ENCODE results near the gene PLOD3. TPM values are rescaled to one million over a fixed set of nuclear protein-coding genes. Genes with fewer than 3 reads are reported as not detected.

Gene PLOD3
- total and polyA plus RNA-seq, 9 of the 15 experiments (the other 6 are each of a cell fraction or from before 2014, with no cell fraction given): 2.8 to 101 (median 30.9) TPM

DNA sequence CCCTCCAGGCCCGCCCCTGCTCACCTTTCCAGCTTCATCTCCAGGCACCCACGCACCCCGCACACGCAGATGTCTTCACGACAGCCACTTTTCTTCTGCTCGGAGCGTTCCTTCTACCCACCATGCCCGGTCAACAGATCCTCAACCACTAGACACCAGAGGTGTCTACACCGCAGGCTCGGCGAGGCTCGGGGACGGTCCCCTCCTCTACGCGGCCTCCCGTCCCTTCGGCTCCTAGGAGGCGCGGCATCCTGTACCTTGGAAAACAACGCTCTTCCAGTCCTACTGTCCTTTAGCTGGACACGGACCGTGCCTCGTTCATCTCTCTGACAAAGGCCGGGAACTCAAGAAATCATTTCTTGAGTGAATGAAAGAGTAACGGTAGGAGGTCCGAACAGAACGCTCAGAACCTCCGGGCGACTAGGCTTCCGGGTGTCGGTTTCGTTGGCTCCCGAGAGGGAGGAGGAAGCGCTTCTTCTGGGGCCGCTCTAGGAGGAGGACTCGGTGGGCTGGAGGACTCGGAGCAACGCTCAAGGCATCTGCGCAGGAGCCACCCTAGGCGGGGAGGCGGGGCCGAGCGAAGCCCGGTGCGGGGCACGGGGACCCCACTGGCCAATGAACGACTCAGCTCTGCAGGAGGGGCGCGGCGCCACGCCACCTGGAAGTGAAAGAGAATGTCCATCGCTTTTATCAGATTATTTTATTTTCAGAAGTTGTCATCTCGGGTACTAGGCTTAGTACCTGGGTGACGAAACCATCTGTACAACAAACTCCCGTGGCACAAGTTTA, 34.7 kb upstream of the PLOD3 start (continued):
- TF ChIP-seq, protein P1, sequence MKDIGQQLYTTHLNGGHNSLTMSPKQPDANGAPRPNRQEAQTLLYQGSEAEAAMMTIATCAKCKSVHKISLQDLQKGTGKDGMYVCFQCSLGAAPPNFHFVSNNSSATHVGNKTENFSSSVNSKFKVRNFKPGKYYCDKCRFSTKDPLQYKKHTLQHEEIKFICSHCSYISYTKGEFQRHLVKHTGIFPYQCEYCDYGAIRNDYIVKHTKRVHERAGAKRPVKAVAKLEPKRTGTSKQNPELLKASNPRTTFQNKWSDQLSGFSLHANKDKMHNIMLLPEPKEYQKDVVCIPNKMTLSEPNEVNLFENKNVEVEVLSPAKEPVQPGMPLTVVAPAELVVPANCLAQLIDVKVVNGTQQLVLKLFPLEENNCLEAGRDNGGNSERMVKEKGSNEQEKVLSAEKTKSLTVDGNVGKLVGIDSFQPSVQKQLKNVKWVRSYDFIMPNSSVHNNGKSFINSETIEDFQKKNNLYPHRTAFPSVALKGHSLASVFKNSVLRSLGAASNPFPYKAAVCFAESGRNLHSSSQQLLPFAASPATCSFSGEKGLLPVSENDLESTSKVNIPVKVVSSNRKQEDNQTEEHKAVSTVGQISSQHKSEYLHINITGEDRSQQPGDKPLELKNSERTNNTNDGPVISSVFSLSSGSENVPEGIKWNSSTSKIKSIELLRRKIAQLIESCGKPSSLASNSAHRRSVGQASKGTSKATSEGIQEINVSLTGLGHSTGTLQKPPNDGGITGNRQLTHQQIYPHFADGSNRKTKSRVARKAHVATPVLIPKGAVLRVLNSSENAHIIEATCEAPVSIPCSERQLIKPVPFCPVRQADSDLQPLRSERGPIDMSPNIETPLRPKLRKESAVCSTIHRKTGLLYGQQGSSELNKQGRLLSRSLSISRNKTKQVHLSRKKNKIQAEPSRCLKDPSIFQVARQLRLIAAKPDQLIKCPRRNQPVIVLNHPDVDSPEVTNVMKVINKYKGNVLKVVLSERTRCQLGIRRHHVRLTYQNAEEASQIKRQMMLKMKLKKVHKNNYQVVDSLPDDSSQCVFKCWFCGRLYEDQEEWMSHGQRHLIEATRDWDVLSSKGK (CRISPR knock-in tag; IDR thresholded peaks at IDR 0.05): no peak
- TF ChIP-seq SPI1 (IDR thresholded peaks at IDR 0.05; ENCODE audit: borderline replicate concordance, low read depth, low read length) (peak; percentile 61), KDM4B (IDR thresholded peaks at IDR 0.05; ENCODE audit: borderline replicate concordance in 2 of 2, low read depth in 1 of 2) (peak in 1 of 2 experiments; percentile 65; a peak in 1 of 4 replicates), SMARCB1 (IDR thresholded peaks at IDR 0.05; ENCODE audit: insufficient read length, low read depth) (no peak), ZNF224 (CRISPR knock-in tag; IDR thresholded peaks at IDR 0.05) (no peak), TOE1 (IDR thresholded peaks at IDR 0.05; ENCODE audit: borderline replicate concordance) (no peak), TOE1 (CRISPR knock-in tag; IDR thresholded peaks at IDR 0.05; ENCODE audit: borderline replicate concordance, low read depth) (0 out of 2 replicates have a peak, but pooled peaks have one; percentile 28), TAF7 (tag; IDR thresholded peaks at IDR 0.05) (peak; percentile 34; the same call in 1 of the 2 replicates), MAZ (CRISPR knock-in tag; conservative IDR thresholded peaks at IDR 0.05 in 1 of 2, IDR thresholded peaks at IDR 0.05 in 1 of 2) (peak in 1 of 2 experiments; percentile 58), RB1 (IDR thresholded peaks at IDR 0.05; ENCODE audit: low read depth) (peak; percentile 24; the same call in 1 of the 2 replicates), ELF2 (CRISPR knock-in tag; IDR thresholded peaks at IDR 0.05) (peak; percentile 98), POLR2A (conservative IDR thresholded peaks at IDR 0.05) (peak; percentile 92), ARID1B (IDR thresholded peaks at IDR 0.05) (peak; percentile 62; the same call in 1 of the 2 replicates), FOXA3 (CRISPR knock-in tag; conservative IDR thresholded peaks at IDR 0.05 in 1 of 2, IDR thresholded peaks at IDR 0.05 in 1 of 2) (no peak), KLF10 (CRISPR knock-in tag; IDR thresholded peaks at IDR 0.05) (no peak), ILK (tag; IDR thresholded peaks at IDR 0.05; ENCODE audit: borderline replicate concordance, low read depth) (no peak), TEAD1 (CRISPR knock-in tag; IDR thresholded peaks at IDR 0.05) (peak in 1 of 2 experiments; percentile 57; a peak in 1 of 4 replicates), POLR2B (IDR thresholded peaks at IDR 0.05; ENCODE audit: low read depth, partially characterized antibody) (peak; percentile 75), GTF2E2 (tag; IDR thresholded peaks at IDR 0.05) (peak; percentile 88), EZH2 (IDR thresholded peaks at IDR 0.05; ENCODE audit: borderline replicate concordance, low read depth, low read length) (no peak), EHMT2 (IDR thresholded peaks at IDR 0.05) (no peak)
- TF ChIP-seq, protein P2, sequence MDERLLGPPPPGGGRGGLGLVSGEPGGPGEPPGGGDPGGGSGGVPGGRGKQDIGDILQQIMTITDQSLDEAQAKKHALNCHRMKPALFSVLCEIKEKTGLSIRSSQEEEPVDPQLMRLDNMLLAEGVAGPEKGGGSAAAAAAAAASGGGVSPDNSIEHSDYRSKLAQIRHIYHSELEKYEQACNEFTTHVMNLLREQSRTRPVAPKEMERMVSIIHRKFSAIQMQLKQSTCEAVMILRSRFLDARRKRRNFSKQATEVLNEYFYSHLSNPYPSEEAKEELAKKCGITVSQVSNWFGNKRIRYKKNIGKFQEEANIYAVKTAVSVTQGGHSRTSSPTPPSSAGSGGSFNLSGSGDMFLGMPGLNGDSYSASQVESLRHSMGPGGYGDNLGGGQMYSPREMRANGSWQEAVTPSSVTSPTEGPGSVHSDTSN (CRISPR knock-in tag; IDR thresholded peaks at IDR 0.05; ENCODE audit: low read depth): no peak
- TF ChIP-seq, protein P2 (tag; conservative IDR thresholded peaks at IDR 0.05; ENCODE audit: low read depth): no peak

All from K562 (cell line).